NCI-H82 (cell line): ENCODE data around the gene ZNF423.

Experiments used
- DNase-seq: peaks from one replicate; lab custom pipeline; 2025; lab: John Stamatoyannopoulos, UW

ZNF423 gene

GRCh38 chr16:49824593-49824992 is 31.3 kb downstream of the ZNF423 start:
- DNase-seq = no peak

- DNase-seq = peak; percentile 55
Observed at GRCh38 chr16:49822649-49823370, 33.1 kb downstream of the ZNF423 start.

GRCh38 chr16:49821614-49822282 is 34.2 kb downstream of the ZNF423 start:
- DNase-seq = no peak

- no peak for DNase-seq
Observed at GRCh38 chr16:49821156-49821555, 34.8 kb downstream of the ZNF423 start.

- DNase-seq = no peak
Observed at GRCh38 chr16:49817754-49818507, 38.0 kb downstream of the ZNF423 start.

- no peak for DNase-seq
Observed at GRCh38 chr16:49816875-49817274, 39.0 kb downstream of the ZNF423 start.

- peak; percentile 7 for DNase-seq
Observed at GRCh38 chr16:49811644-49812334, 44.1 kb downstream of the ZNF423 start.

GRCh38 chr16:49810831-49811230 is 45.1 kb downstream of the ZNF423 start:
- DNase-seq = peak; percentile 44

GRCh38 chr16:49809561-49809960 is 46.4 kb downstream of the ZNF423 start:
- DNase-seq = no peak

- no peak for DNase-seq
Observed at GRCh38 chr16:49809062-49809461, 46.9 kb downstream of the ZNF423 start.

GRCh38 chr16:49806446-49806845 is 49.5 kb downstream of the ZNF423 start:
- DNase-seq = no peak

- DNase-seq = no peak
Observed at GRCh38 chr16:49801290-49801689, 54.6 kb downstream of the ZNF423 start.

- DNase-seq = no peak
Observed at GRCh38 chr16:49800876-49801275, 55.0 kb downstream of the ZNF423 start.

GRCh38 chr16:49800441-49800840 is 55.5 kb downstream of the ZNF423 start:
- DNase-seq = no peak

- peak; percentile 6 for DNase-seq
Observed at GRCh38 chr16:49799172-49799571, 56.7 kb downstream of the ZNF423 start.

- DNase-seq = peak; percentile 55
Observed at GRCh38 chr16:49795513-49795912, 60.4 kb downstream of the ZNF423 start.

GRCh38 chr16:49793244-49793643 is 62.7 kb downstream of the ZNF423 start:
- DNase-seq = no peak

GRCh38 chr16:49789616-49790015 is 66.3 kb downstream of the ZNF423 start:
- no peak for DNase-seq

- no peak for DNase-seq
Observed at GRCh38 chr16:49788986-49789385, 66.9 kb downstream of the ZNF423 start.

GRCh38 chr16:49788572-49788971 is 67.3 kb downstream of the ZNF423 start:
- no peak for DNase-seq

- DNase-seq = no peak
Observed at GRCh38 chr16:49786926-49787557, 68.9 kb downstream of the ZNF423 start.

- no peak for DNase-seq
Observed at GRCh38 chr16:49785970-49786369, 69.9 kb downstream of the ZNF423 start.
